Fibroblast of lung (primary cell): Measurements from ENCODE around the gene ANK2. TPM values are rescaled to one million over a fixed set of nuclear protein-coding genes. Genes with fewer than 3 reads are reported as not detected.

ENCODE experiments used
- DNase-seq, 2 donors: peaks; one replicate each; pipeline versions ENCODE4 v3.0.0 to v3.0.0-alpha.2; 2010; ENCODE audit warnings: low read depth in 2 of 2
- H2AFZ ChIP-seq: 2 replicates; pipeline ENCODE4 v1.5.1; 2012; ENCODE audit warnings: low read length, control low read depth, inconsistent platforms
- H3K27ac ChIP-seq: 2 replicates; pipeline ENCODE4 v1.5.1; 2011; ENCODE audit warnings: low read length, control low read depth; ENCODE audit not compliant: insufficient read depth
- H3K27me3 ChIP-seq: 2 replicates; pipeline ENCODE4 v1.5.1; 2011; ENCODE audit warnings: mild to moderate bottlenecking, low read length; ENCODE audit not compliant: control insufficient read depth, insufficient read depth
- H3K36me3 ChIP-seq: 2 replicates; pipeline ENCODE4 v1.5.1; 2011; ENCODE audit warnings: low read length; ENCODE audit not compliant: control insufficient read depth, insufficient read depth
- H3K4me1 ChIP-seq: 2 replicates; pipeline ENCODE4 v1.5.1; 2011; ENCODE audit warnings: low read length; ENCODE audit not compliant: control insufficient read depth, insufficient read depth; ENCODE audit errors: extremely low read depth
- H3K4me2 ChIP-seq: 2 replicates; pipeline ENCODE4 v1.5.1; 2011; ENCODE audit warnings: low read length, control low read depth; ENCODE audit not compliant: insufficient read depth; ENCODE audit errors: extremely low read depth
- H3K4me3 ChIP-seq, 4 experiments: fragments of 200-600 bp in 1 of 4; sonication (generic) in 1 of 4; replicated peaks in 1 of 4; 2 replicates each; pipeline ENCODE4 v1.5.1; 2011 to 2016; ENCODE audit warnings: low read length in 4 of 4, low read depth in 3 of 4, mild to moderate bottlenecking in 3 of 4, control low read depth in 2 of 4, inconsistent platforms in 1 of 4, mixed read lengths in 1 of 4; ENCODE audit not compliant: insufficient read depth in 1 of 4; ENCODE audit errors: control extremely low read depth in 1 of 4
- H3K79me2 ChIP-seq: 2 replicates; pipeline ENCODE4 v1.5.1; 2012; ENCODE audit warnings: mild to moderate bottlenecking, low read length, inconsistent platforms; ENCODE audit not compliant: control insufficient read depth, insufficient read depth
- H3K9ac ChIP-seq: 2 replicates; pipeline ENCODE4 v1.5.1; 2011; ENCODE audit warnings: mild to moderate bottlenecking, low read length, control low read depth; ENCODE audit not compliant: insufficient read depth
- H3K9me3 ChIP-seq: 2 replicates; pipeline ENCODE4 v1.5.1; 2012; ENCODE audit warnings: low read depth, low read length; ENCODE audit not compliant: control insufficient read depth, insufficient read depth
- H4K20me1 ChIP-seq: 2 replicates; pipeline ENCODE4 v1.5.1; 2011; ENCODE audit warnings: low read length; ENCODE audit not compliant: control insufficient read depth, insufficient read depth; ENCODE audit errors: extremely low read depth
- EZH2 ChIP-seq: IDR thresholded peaks from 2 replicates; pipeline ENCODE4 v1.5.1; 2012; ENCODE audit warnings: low read length, control low read depth, mild to moderate bottlenecking; ENCODE audit errors: missing control alignments
- polyA plus RNA-seq, 2 donors: library from polyadenylated mRNA; depleted of rRNA in 1 of 2; stranded (reverse) in 1 of 2; unstranded in 1 of 2; fragments of >200 nt; gene quantifications; 2 replicates each; pipeline ENCODE4 v1.2.1, GENCODE V29; 2011 to 2012; ENCODE audit warnings: missing spikeins in 1 of 2
- total RNA-seq: library from RNA; depleted of rRNA; stranded (reverse); fragments of >200 nt; gene quantifications from 2 replicates; pipeline ENCODE4 v1.2.1, GENCODE V29; 2014
- TF ChIP-seq, protein P1 (sequence below), 2 donors: IDR thresholded peaks in 1 of 2; conservative IDR thresholded peaks in 1 of 2; 1 replicate in 1 of 2; 2 replicates in 1 of 2; pipeline ENCODE4 v1.5.1; 2011 to 2012; ENCODE audit warnings: low read length in 2 of 2, control low read depth in 1 of 2, inconsistent platforms in 1 of 2, low read depth in 1 of 2, mild to moderate bottlenecking in 1 of 2

Gene ANK2
- total and polyA plus RNA-seq, 2 donors (not counting 1 experiment from before 2014, with no cell fraction given): 10.9 to 95.1 TPM

DNA sequence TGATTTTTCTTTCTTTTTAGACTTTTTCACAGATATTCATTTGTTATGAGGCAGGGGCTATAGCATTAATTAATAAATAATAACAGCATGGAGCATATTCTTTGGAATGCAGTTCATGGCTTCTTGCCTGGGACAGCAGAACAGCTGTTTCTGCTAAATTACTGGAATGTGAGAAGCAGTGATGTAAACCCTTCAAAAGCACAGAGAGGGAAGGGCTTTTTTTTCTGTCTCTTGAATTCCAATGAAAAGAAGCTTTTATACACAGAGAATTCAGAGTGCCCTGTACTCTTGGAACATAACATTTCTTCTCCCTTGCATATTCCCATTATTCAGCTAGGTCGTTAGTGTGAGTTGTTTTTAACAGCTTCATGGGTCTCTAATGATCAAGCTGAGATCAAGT lies 28.5 kb upstream of the ANK2 start:
- H2AFZ ChIP-seq: no peak overlapping the region
- H3K4me1 ChIP-seq: no peaks in the 10 kb centered on the region
- H3K4me3 ChIP-seq: no peak overlapping the region
- no peaks in the 10 kb centered on the region for H3K9me3 ChIP-seq
- TF ChIP-seq, protein P1, sequence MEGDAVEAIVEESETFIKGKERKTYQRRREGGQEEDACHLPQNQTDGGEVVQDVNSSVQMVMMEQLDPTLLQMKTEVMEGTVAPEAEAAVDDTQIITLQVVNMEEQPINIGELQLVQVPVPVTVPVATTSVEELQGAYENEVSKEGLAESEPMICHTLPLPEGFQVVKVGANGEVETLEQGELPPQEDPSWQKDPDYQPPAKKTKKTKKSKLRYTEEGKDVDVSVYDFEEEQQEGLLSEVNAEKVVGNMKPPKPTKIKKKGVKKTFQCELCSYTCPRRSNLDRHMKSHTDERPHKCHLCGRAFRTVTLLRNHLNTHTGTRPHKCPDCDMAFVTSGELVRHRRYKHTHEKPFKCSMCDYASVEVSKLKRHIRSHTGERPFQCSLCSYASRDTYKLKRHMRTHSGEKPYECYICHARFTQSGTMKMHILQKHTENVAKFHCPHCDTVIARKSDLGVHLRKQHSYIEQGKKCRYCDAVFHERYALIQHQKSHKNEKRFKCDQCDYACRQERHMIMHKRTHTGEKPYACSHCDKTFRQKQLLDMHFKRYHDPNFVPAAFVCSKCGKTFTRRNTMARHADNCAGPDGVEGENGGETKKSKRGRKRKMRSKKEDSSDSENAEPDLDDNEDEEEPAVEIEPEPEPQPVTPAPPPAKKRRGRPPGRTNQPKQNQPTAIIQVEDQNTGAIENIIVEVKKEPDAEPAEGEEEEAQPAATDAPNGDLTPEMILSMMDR (conservative IDR thresholded peaks at IDR 0.05 in 1 of 2, IDR thresholded peaks at IDR 0.05 in 1 of 2; ENCODE audit: low read depth in 1 of 2, low read length in 2 of 2): no peak
- TF ChIP-seq EZH2: no peak
- H3K27ac ChIP-seq: no peak overlapping the region
- H3K79me2 ChIP-seq: no peaks in the 10 kb centered on the region
- no peak overlapping the region for H3K9ac ChIP-seq
- H4K20me1 ChIP-seq: no peaks in the 10 kb centered on the region
- no peaks in the 10 kb centered on the region for H3K27me3 ChIP-seq
- H3K4me2 ChIP-seq: no peak overlapping the region
- no peaks in the 10 kb centered on the region for H3K36me3 ChIP-seq
- peak; percentile 18 to 38 for DNase-seq

DNA sequence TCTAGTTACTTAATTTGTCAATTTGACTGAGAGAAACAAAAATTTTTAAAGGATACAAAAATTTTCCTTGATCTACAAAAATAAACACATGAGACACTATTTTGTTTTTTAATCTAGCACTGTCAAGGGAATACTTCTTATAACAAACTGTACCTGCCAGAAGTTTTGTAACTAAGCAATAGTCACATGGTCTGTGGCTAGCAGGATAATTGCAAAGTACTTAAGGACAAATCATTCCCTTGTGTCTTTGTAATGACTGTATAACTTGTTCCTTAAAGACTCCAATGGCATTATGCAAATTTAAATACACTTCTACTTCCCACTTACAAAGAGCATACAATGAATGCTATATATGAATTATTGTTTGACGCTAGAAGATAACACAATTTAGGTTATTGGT lies 25.1 kb upstream of the ANK2 start:
- no peak for DNase-seq
- Histone ChIP-seq H3K4me3 (no peak overlapping the region), H3K36me3 (no peaks in the 10 kb centered on the region), H3K4me2 (no peak overlapping the region), H3K9me3 (no peaks in the 10 kb centered on the region), H3K27me3 (no peaks in the 10 kb centered on the region), H3K79me2 (no peaks in the 10 kb centered on the region), H4K20me1 (no peaks in the 10 kb centered on the region), H2AFZ (no peak overlapping the region), H3K4me1 (no peaks in the 10 kb centered on the region), H3K9ac (no peak overlapping the region), H3K27ac (no peak overlapping the region)
- TF ChIP-seq, protein P1 (conservative IDR thresholded peaks at IDR 0.05 in 1 of 2, IDR thresholded peaks at IDR 0.05 in 1 of 2; ENCODE audit: low read depth in 1 of 2, low read length in 2 of 2): no peak
- TF ChIP-seq EZH2: no peak

DNA sequence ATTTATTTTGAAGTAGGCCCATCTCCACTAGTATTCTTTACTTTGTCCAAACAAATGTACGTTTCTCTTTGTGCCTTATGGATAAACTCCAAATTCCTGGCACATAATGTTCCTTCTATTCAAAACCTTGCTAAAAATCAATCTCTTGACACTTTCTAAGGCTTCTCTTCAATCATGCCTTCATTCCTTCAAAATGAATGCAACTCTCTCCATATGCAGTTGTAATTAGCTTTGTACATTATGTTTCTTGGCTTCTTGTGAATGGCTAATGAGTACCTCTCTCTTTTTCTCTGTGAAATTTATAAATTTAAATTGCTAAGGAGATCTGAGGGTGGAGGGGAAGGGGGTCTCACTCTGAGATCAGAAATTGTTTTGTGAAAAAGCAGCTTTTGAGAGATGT lies 24.0 kb upstream of the ANK2 start:
- H3K4me2 ChIP-seq: no peak overlapping the region
- no peaks in the 10 kb centered on the region for H3K4me1 ChIP-seq
- no peaks in the 10 kb centered on the region for H3K27me3 ChIP-seq
- no peaks in the 10 kb centered on the region for H3K79me2 ChIP-seq
- H2AFZ ChIP-seq: no peak overlapping the region
- TF ChIP-seq EZH2: no peak
- TF ChIP-seq, protein P1 (conservative IDR thresholded peaks at IDR 0.05 in 1 of 2, IDR thresholded peaks at IDR 0.05 in 1 of 2; ENCODE audit: low read depth in 1 of 2, low read length in 2 of 2): no peak
- no peak overlapping the region for H3K9ac ChIP-seq
- no peaks in the 10 kb centered on the region for H3K9me3 ChIP-seq
- H4K20me1 ChIP-seq: no peaks in the 10 kb centered on the region
- no peak for DNase-seq
- no peak overlapping the region for H3K4me3 ChIP-seq
- H3K36me3 ChIP-seq: no peaks in the 10 kb centered on the region
- no peak overlapping the region for H3K27ac ChIP-seq
